Measurements from ENCODE around the gene MCTP1.
"Not testable (repeated sequence)": the region's sequence is repeated elsewhere in the genome, so short reads cannot be mapped to it uniquely, and the experiment has no call there.

The MCTP1 gene

GRCh38 chr5:95178046-95178651 lies 106.7 kb downstream of the MCTP1 start:
- DNase-seq (ENCODE audit: low spot score): no peak

DNA sequence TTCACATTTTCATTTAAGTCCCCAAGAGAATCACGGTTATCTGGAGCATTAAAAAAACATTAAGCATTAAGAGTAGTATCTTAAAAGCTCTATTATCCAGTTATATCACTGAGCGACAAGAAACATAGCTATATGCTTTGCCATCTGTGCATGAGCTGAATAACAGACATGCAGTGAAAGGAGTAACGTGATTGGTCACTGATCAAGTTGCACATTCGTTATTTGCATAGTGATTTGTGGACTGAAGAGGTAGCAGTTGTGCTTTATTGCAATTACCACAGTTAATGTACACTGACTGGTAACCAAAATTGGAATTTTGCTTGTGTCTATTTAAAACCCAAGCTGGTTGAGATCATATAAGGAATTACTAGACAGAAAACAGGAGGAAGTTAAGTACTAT lies 107.4 kb downstream of the MCTP1 start:
- no peak for DNase-seq (ENCODE audit: low spot score)

GRCh38 chr5:95175106-95175505 lies 109.8 kb downstream of the MCTP1 start:
- DNase-seq (ENCODE audit: low spot score): no peak

GRCh38 chr5:95172659-95173058 lies 112.2 kb downstream of the MCTP1 start:
- no peak for DNase-seq (ENCODE audit: low spot score)

GRCh38 chr5:95164861-95165260 lies 120.0 kb downstream of the MCTP1 start:
- DNase-seq (ENCODE audit: low spot score): no peak

DNA sequence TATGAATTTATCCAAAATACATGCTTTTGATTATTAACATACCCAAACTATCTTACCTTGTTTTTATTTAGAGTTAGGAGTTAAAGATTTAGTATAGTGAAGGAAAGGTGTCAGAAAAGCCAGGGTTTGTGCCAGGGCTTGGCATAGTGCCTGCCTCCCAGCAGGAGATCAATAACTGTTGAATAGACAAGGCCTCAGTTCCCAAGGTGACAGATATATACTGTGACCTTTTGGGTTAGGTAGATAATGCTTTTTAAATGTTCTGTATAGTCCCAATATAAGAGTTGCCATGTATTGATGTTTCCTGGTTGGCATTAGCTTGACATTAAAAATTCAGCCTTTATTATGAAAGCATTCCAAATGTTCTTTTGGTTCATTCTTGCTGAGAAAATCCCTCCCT lies 121.8 kb downstream of the MCTP1 start:
- DNase-seq (ENCODE audit: low spot score): no peak

DNA sequence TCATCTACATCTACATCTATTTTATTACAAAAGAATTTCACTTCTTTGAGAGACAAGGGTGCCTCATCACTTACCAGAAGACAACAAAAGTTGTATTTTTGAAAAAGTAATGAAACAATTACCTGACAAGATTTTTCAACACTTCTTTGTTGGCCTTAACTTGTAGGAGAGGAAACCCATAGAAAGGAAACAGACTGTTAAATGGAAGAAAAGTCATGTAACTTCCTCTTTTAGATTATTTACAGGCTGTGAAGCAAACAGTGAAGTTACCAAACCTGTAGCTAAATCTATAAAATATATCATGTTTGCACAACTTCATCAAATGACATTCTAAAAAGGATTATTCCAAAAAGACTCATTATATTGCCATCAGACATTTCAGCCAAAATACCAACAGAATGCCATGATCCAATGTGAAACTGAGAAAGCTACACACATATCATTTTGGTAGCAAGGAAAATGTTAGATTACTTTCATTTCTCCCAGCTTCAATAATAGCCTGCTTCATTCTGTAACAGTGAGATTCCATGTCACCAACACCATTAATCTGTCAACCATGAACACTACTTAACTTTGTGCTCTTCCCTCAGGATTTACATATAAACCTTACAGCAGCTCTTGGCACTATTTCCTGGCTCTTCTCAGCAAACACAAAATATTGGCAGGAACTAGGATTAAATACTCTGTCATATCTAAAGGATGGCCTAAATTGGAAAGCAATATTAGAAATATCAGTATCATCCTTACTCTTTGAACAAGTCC lies 122.5 kb downstream of the MCTP1 start:
- DNase-seq (ENCODE audit: low spot score): no peak

GRCh38 chr5:95159603-95160002 lies 125.3 kb downstream of the MCTP1 start:
- DNase-seq (ENCODE audit: low spot score): no peak

GRCh38 chr5:95155888-95156287 lies 129.0 kb downstream of the MCTP1 start:
- DNase-seq (ENCODE audit: low spot score): no peak

GRCh38 chr5:95153511-95153910 lies 131.4 kb downstream of the MCTP1 start:
- no peak for DNase-seq (ENCODE audit: low spot score)

- DNase-seq (ENCODE audit: low spot score): no peak
These were observed 132.4 kb downstream of the MCTP1 start for GRCh38 chr5:95152535-95152934.

- no peak for DNase-seq (ENCODE audit: low spot score)
These were observed 132.8 kb downstream of the MCTP1 start for GRCh38 chr5:95152131-95152530.

- no peak for DNase-seq (ENCODE audit: low spot score)
These were observed 133.2 kb downstream of the MCTP1 start for GRCh38 chr5:95151694-95152093.

GRCh38 chr5:95149387-95149786 lies 135.5 kb downstream of the MCTP1 start:
- DNase-seq (ENCODE audit: low spot score): no peak

DNA sequence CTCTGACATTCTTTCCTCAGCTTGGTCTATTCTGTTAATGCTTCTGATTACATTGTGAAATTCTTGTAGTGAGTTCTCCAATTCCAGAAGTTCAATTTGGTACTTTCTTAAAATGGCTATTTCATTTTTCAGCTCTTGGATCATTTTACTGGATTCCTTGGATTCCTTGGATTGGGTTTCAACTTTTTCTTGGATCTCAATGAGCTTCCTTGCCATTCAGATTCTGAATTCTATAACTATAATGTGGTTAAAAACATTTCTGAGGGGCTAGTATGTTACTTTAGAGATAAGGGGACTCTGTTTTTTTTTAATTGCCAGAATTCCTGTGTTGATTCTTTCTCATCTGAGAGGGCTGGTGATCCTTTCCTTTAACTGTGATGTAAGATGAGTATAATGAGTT lies 136.4 kb downstream of the MCTP1 start:
- no peak for DNase-seq (ENCODE audit: low spot score)

GRCh38 chr5:95143858-95144257 lies 141.0 kb downstream of the MCTP1 start:
- not testable (repeated sequence) for DNase-seq (ENCODE audit: low spot score)

GRCh38 chr5:95142145-95142544 lies 142.7 kb downstream of the MCTP1 start:
- no peak for DNase-seq (ENCODE audit: low spot score)

DNA sequence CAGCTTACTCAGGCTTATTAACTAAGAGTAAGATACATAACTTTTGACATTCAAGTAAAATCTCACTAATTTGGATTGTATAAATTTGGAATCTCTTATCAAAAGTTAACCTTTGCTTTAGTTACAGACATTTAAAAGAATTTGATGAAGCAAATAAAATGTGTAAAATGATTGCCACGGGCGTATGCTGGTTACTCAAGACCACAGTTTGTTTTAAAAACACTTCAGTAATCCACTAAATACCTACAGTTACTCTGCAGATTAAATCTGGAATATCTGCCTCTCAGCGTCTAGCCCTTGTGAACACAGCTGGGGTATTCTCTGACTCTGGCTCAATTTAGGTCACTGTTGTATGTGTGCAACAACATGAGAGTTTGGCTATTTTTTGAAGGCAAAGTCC lies 143.8 kb downstream of the MCTP1 start:
- no peak for DNase-seq (ENCODE audit: low spot score)

DNA sequence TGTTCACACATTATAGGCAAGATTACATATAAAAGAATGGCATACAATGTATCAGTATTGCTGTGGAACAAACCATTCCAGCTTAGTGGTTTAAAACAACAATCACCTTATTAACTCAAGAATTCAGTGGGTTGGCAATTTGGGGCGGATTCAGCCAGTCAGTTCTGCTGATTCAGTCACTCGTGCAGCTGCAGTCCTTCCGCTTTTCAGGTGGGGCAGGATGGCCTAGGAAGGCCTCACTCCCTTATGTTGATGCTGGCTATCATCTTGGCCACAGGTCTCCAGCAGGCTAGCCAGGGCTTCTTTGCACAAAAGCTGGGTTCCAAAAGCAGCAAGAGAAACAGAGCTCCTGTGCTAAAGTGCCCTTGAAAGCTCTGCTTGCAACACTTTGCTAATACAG lies 150.6 kb downstream of the MCTP1 start:
- no peak for DNase-seq (ENCODE audit: low spot score)

- no peak for DNase-seq (ENCODE audit: low spot score)
These were observed 152.8 kb downstream of the MCTP1 start for GRCh38 chr5:95132096-95132495.

GRCh38 chr5:95130941-95131340 lies 154.0 kb downstream of the MCTP1 start:
- DNase-seq (ENCODE audit: low spot score): no peak

- no peak for DNase-seq (ENCODE audit: low spot score)
These were observed 160.2 kb downstream of the MCTP1 start for GRCh38 chr5:95124731-95125130.

DNA sequence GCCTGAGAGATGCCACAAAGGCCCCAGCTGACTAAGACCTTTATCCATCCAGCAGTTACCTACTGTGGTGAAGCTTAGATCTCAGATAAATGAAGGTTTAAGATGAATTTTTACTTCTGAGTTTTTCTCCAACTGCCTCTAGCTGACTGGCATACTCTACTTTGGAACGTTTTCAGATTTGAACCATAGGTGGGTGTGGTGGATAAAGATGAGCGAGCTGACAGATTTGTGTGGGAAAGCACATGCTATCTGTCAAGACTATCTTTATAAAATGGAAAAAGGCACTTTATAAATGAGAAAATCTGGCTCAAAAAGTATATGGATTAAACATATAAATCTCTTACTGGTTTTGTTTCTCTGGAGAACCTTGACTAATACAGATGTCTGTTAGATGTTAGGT lies 160.8 kb downstream of the MCTP1 start:
- DNase-seq (ENCODE audit: low spot score): no peak

- DNase-seq (ENCODE audit: low spot score): no peak
These were observed 170.0 kb downstream of the MCTP1 start for GRCh38 chr5:95114902-95115301.
